PC-9 (cell line): ENCODE measurements around the gene CYP2B6. TPM values are rescaled to one million over a fixed set of nuclear protein-coding genes. Genes with fewer than 3 reads are reported as not detected.
"Not testable (repeated sequence)": the region's sequence is repeated elsewhere in the genome, so short reads cannot be mapped to it uniquely, and the experiment has no call there.

Source experiments
- BruUV-seq: library from RNA; stranded (reverse); fragments of 400-500 nt; replicated peaks from 2 replicates; lab custom pipeline; 2021; lab: Mats Ljungman, UMichigan
- CTCF ChIA-PET: fragments of 300-600 bp; sonication (Branson Sonifier 250); formaldehyde crosslinking; loops from one replicate; lab custom pipeline; 2022; ENCODE audit warnings: antibody characterized with exemption; lab: Charles Lee
- POLR2A ChIA-PET: fragments of 300-600 bp; sonication (Branson Sonifier 250); formaldehyde crosslinking; loops from one replicate; lab custom pipeline; 2022; ENCODE audit warnings: antibody characterized with exemption; ENCODE audit not compliant: unreplicated experiment; lab: Charles Lee
- DNase-seq, 2 experiments: peaks; one replicate each; pipeline versions ENCODE4 v3.0.0 to v3.0.0-alpha.2; 2015 to 2022; ENCODE audit warnings: mixed read lengths in 1 of 2
- H2AFZ ChIP-seq: fragments of 200-600 bp; sonication (generic); 2 replicates; pipeline ENCODE4 v1.8.1; 2017; ENCODE audit warnings: antibody characterized with exemption
- H3F3A ChIP-seq: fragments of 200-600 bp; sonication (generic); 2 replicates; pipeline ENCODE4 v1.8.1; 2017; ENCODE audit warnings: antibody characterized with exemption, mild to moderate bottlenecking, low read depth; ENCODE audit not compliant: insufficient read depth
- H3K27ac ChIP-seq: fragments of 200-600 bp; sonication (generic); 2 replicates; pipeline ENCODE4 v1.6.1; 2016; ENCODE audit warnings: mixed run types
- H3K27me3 ChIP-seq: fragments of 200-600 bp; sonication (generic); 2 replicates; pipeline ENCODE4 v1.6.1; 2016; ENCODE audit warnings: low read depth, mixed run types; ENCODE audit not compliant: insufficient read depth
- H3K36me3 ChIP-seq: fragments of 200-600 bp; sonication (generic); 2 replicates; pipeline ENCODE4 v1.6.1; 2016; ENCODE audit warnings: low read depth, mixed run types
- H3K4me1 ChIP-seq: fragments of 200-600 bp; sonication (generic); replicated peaks from 2 replicates; pipeline ENCODE4 v1.6.1; 2016; ENCODE audit warnings: mixed run types; ENCODE audit not compliant: insufficient read depth
- H3K4me2 ChIP-seq: fragments of 200-600 bp; sonication (generic); 2 replicates; pipeline ENCODE4 v1.6.1; 2017; ENCODE audit warnings: mixed run types
- H3K4me3 ChIP-seq: fragments of 200-600 bp; sonication (generic); 2 replicates; pipeline ENCODE4 v1.6.1; 2016; ENCODE audit warnings: mixed run types
- H3K79me2 ChIP-seq: fragments of 200-600 bp; sonication (generic); 2 replicates; pipeline ENCODE4 v1.6.1; 2017; ENCODE audit warnings: low read depth, mixed run types
- H3K9me2 ChIP-seq: fragments of 200-600 bp; sonication (generic); 2 replicates; pipeline ENCODE4 v1.8.1; 2017; ENCODE audit warnings: mild to moderate bottlenecking; ENCODE audit not compliant: insufficient read depth
- H3K9me3 ChIP-seq: fragments of 200-600 bp; sonication (generic); 2 replicates; pipeline ENCODE4 v1.8.1; 2016; ENCODE audit warnings: low read depth; ENCODE audit not compliant: insufficient read depth
- H4K20me1 ChIP-seq: fragments of 200-600 bp; sonication (generic); 2 replicates; pipeline ENCODE4 v1.8.1; 2017; ENCODE audit not compliant: insufficient read depth
- EZH2 ChIP-seq: fragments of 200-600 bp; sonication (generic); IDR thresholded peaks from 2 replicates; pipeline ENCODE4 v1.8.0; 2017; ENCODE audit warnings: antibody characterized with exemption, low read depth
- intact Hi-C: fragments of 100-400 bp; cut with micrococcal nuclease; formaldehyde crosslinking; loops from one replicate; pipeline ENCODE4 v1.10.0; 2022; ENCODE audit not compliant: unreplicated experiment
- total RNA-seq: library from RNA; stranded (reverse); gene quantifications from 2 replicates; pipeline ENCODE4 v1.2.3, GENCODE V29; 2021
- TF ChIP-seq, protein P1 (sequence below): fragments of 200-600 bp; sonication (generic); conservative IDR thresholded peaks from 2 replicates; pipeline ENCODE4 v1.6.1; 2017; ENCODE audit warnings: mixed run types, antibody characterized with exemption, mild to moderate bottlenecking, moderate library complexity

The CYP2B6 gene
- total RNA-seq, 1 experiment from 2014 or later, result not detected

DNA sequence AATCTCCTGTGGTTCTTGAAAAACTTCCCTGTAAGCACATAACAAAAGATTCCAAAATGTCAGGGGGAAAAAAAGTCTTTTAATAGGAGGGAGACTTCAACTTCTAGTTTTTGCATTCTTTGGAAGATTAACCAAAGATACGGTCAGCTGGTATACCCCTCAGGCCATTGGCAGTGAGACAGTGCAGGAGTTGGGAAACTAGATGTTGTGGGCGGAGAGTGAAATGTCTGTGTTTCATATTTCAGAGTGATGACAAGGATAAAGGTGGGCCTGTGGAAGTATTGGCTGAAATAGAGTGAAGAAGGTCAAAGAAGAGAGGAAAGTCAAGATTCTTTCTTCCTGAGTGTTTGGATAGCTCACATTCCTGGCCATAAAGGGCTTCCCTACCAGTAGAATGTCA, 40.8 kb downstream of the CYP2B6 start:
- Histone ChIP-seq H3K36me3 (no peaks in the 10 kb centered on the region), H3F3A (peaks cover 13% of the 10 kb centered on the region; the same call in 1 of the 2 replicates), H3K27ac (peak overlapping the region; percentile 46), H3K4me2 (peak overlapping the region; percentile 45), H2AFZ (no peak overlapping the region), H3K27me3 (no peaks in the 10 kb centered on the region; the same call in 1 of the 2 replicates), H3K4me1 (peaks cover 25% of the 10 kb centered on the region), H4K20me1 (no peaks in the 10 kb centered on the region), H3K4me3 (no peak overlapping the region), H3K9me3 (no peaks in the 10 kb centered on the region), H3K79me2 (no peaks in the 10 kb centered on the region), H3K9me2 (no peaks in the 10 kb centered on the region)
- BruUV-seq, result no TSS peak
- intact Hi-C loops, result loop anchor here (1.0 kb wide), 1 partner anchor 51 kb away; no protein-coding TSS in a partner anchor
- ChIA-PET CTCF (interaction anchor here (0.6 kb wide), 1 partner anchor 78 kb away, joined by 5 read pairs; no protein-coding TSS in a partner anchor), POLR2A (no interaction called here)
- peak; percentile 67 to 91 for DNase-seq
- no peak for TF ChIP-seq EZH2
- TF ChIP-seq, protein P1, sequence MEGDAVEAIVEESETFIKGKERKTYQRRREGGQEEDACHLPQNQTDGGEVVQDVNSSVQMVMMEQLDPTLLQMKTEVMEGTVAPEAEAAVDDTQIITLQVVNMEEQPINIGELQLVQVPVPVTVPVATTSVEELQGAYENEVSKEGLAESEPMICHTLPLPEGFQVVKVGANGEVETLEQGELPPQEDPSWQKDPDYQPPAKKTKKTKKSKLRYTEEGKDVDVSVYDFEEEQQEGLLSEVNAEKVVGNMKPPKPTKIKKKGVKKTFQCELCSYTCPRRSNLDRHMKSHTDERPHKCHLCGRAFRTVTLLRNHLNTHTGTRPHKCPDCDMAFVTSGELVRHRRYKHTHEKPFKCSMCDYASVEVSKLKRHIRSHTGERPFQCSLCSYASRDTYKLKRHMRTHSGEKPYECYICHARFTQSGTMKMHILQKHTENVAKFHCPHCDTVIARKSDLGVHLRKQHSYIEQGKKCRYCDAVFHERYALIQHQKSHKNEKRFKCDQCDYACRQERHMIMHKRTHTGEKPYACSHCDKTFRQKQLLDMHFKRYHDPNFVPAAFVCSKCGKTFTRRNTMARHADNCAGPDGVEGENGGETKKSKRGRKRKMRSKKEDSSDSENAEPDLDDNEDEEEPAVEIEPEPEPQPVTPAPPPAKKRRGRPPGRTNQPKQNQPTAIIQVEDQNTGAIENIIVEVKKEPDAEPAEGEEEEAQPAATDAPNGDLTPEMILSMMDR, result no peak

DNA sequence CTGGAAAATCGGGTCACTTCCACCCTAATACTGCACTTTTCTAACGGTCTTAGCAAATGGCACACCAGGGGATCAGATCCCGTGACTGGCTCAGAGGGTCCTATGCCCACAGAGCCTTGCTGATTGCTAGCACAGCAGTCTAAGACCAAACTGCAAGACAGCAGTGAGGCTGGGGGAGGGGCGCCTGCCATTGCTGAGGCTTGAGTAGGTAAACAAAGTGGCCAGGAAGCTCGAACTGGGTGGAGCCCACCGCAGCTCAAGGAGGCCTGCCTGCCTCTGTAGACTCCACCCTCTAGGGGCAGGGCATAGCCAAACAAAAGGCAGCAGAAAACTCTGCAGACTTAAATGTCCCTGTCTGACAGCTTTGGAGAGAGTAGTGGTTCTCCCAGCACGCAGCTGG, 42.2 kb downstream of the CYP2B6 start:
- H3K36me3 ChIP-seq, CTCF ChIA-PET, H3K79me2 ChIP-seq, H2AFZ ChIP-seq, H4K20me1 ChIP-seq, BruUV-seq, POLR2A ChIA-PET, DNase-seq, H3K9me2 ChIP-seq, H3K9me3 ChIP-seq, H3K4me2 ChIP-seq, H3K27me3 ChIP-seq, H3K27ac ChIP-seq, intact Hi-C loops, H3K4me3 ChIP-seq: not testable (repeated sequence)
- Histone ChIP-seq H3K4me1 (peaks cover 25% of the 10 kb centered on the region), H3F3A (peaks cover 13% of the 10 kb centered on the region; the same call in 1 of the 2 replicates)

DNA sequence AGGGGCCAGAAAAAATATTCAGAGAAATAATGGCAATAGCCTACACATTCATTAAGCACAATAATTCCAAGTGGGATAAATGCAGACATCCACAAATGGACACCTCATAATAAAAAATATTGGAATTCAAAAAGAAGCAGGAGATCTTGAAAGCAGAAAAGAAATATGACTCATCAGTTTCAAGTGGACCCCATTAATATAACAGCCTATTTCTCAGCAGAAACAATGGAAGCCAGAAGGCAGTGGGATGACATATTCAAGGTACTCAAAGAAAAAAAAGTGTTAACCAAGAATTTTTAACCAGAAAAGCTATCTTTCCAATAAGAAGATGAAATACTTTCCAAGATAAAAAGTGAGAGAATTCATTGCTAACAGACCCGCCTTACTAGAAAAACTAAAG, 48.7 kb downstream of the CYP2B6 start:
- no peaks in the 10 kb centered on the region for H3K9me3 ChIP-seq

GRCh38 chr19:41045095-41045494, 54.0 kb downstream of the CYP2B6 start:
- H3K4me2 ChIP-seq, H3F3A ChIP-seq, H3K36me3 ChIP-seq, H2AFZ ChIP-seq, BruUV-seq, H3K9me2 ChIP-seq, intact Hi-C loops, H3K4me1 ChIP-seq, H3K9me3 ChIP-seq, H3K79me2 ChIP-seq, H3K27ac ChIP-seq, H3K4me3 ChIP-seq, POLR2A ChIA-PET, H4K20me1 ChIP-seq: not testable (repeated sequence)
- peak; percentile 33 to 87 for DNase-seq
- CTCF ChIA-PET, result interaction anchor here (0.7 kb wide), 1 partner anchor 278 kb away, joined by 6 read pairs; no protein-coding TSS in a partner anchor
- peaks cover 15% of the 10 kb centered on the region for H3K27me3 ChIP-seq

More for the DNA sequence above, 48.7 kb downstream of the CYP2B6 start:
- ChIA-PET CTCF (no interaction called here), POLR2A (no interaction called here)
- BruUV-seq, result no TSS peak
- Histone ChIP-seq H3F3A (peaks cover 6% of the 10 kb centered on the region; the same call in 1 of the 2 replicates), H3K79me2 (no peaks in the 10 kb centered on the region), H3K4me3 (no peak overlapping the region), H4K20me1 (no peaks in the 10 kb centered on the region), H2AFZ (no peak overlapping the region), H3K36me3 (no peaks in the 10 kb centered on the region), H3K27ac (no peak overlapping the region), H3K4me2 (no peak overlapping the region), H3K27me3 (no peaks in the 10 kb centered on the region), H3K4me1 (peaks cover 3% of the 10 kb centered on the region), H3K9me2 (no peaks in the 10 kb centered on the region)
- intact Hi-C loops, result no loop called here
- DNase-seq, result no peak
- TF ChIP-seq, protein P1, result no peak
- no peak for TF ChIP-seq EZH2
